Endothelial cell of umbilical vein (primary cell): ENCODE measurements around the gene PLA2G6. TPM values are rescaled to one million over a fixed set of nuclear protein-coding genes. Genes with fewer than 3 reads are reported as not detected.

Experiments used
- BruUV-seq: library from RNA; stranded (reverse); fragments of 400-500 nt; replicated peaks from 2 replicates; lab custom pipeline; 2021; lab: Mats Ljungman, UMichigan
- CTCF ChIA-PET: fragments of 300-600, 350-600 bp; sonication (Branson Sonifier 250); formaldehyde crosslinking; loops from one replicate; lab custom pipeline; 2021; ENCODE audit warnings: antibody characterized with exemption, inconsistent platforms; lab: Charles Lee
- POLR2A ChIA-PET: fragments of 300-600, 350-600 bp; sonication (Branson Sonifier 250); formaldehyde crosslinking; loops from one replicate; lab custom pipeline; 2021; ENCODE audit warnings: antibody characterized with exemption, inconsistent platforms; lab: Charles Lee
- DNase-seq: peaks from one replicate; pipeline ENCODE4 v3.0.0-alpha.2; 2011; ENCODE audit warnings: low read depth, low spot score
- FAIRE-seq: peaks from 2 replicates; lab custom pipeline; 2011; peaks lifted over from hg19 to GRCh38; lab: Jason Lieb, UNC
- H2AFZ ChIP-seq: 2 replicates; pipeline ENCODE4 v1.6.0; 2012; ENCODE audit warnings: low read depth, low read length, control low read depth, inconsistent platforms
- H3K27ac ChIP-seq: 2 replicates; pipeline ENCODE4 v1.5.1; 2011; ENCODE audit warnings: low read depth, mild to moderate bottlenecking, control low read depth, low read length, moderate library complexity; ENCODE audit not compliant: insufficient read depth
- H3K27me3 ChIP-seq, 2 experiments: 2 replicates each; pipeline versions ENCODE4 v1.6.0 to v1.6.1; 2011; ENCODE audit warnings: low read length in 2 of 2, mixed read lengths in 1 of 2; ENCODE audit not compliant: control insufficient read depth in 2 of 2, insufficient read depth in 2 of 2
- H3K36me3 ChIP-seq, 2 experiments: 2 replicates in 1 of 2; 3 replicates in 1 of 2; pipeline ENCODE4 v1.5.1; 2011; ENCODE audit warnings: low read length in 2 of 2, mild to moderate bottlenecking in 1 of 2, moderate library complexity in 1 of 2; ENCODE audit not compliant: control insufficient read depth in 2 of 2, insufficient read depth in 2 of 2; ENCODE audit errors: extremely low read depth in 1 of 2
- H3K4me1 ChIP-seq: 3 replicates; pipeline ENCODE4 v1.5.1; 2011; ENCODE audit warnings: mild to moderate bottlenecking, low read length; ENCODE audit not compliant: control insufficient read depth, insufficient read depth; ENCODE audit errors: extremely low read depth
- H3K4me2 ChIP-seq: 2 replicates; pipeline ENCODE4 v1.6.1; 2011; ENCODE audit warnings: low read length, control low read depth, mixed read lengths; ENCODE audit not compliant: insufficient read depth
- H3K4me3 ChIP-seq, 3 experiments: fragments of 200-600 bp in 1 of 3; sonication (generic), shearing (Covaris generic) in 1 of 3; replicated peaks in 1 of 3; 2 replicates each; pipeline ENCODE4 v1.5.1; 2011 to 2016; ENCODE audit warnings: control low read depth in 3 of 3, low read length in 3 of 3, mild to moderate bottlenecking in 2 of 3, inconsistent platforms in 1 of 3, low read depth in 1 of 3, moderate library complexity in 1 of 3; ENCODE audit not compliant: insufficient read depth in 1 of 3
- H3K79me2 ChIP-seq: 2 replicates; pipeline ENCODE4 v1.6.0; 2012; ENCODE audit warnings: low read length, inconsistent platforms; ENCODE audit not compliant: control insufficient read depth, insufficient read depth
- H3K9ac ChIP-seq: replicated peaks from 2 replicates; pipeline ENCODE3; 2011; ENCODE audit warnings: low read length, control low read depth; ENCODE audit not compliant: insufficient read depth; ENCODE audit errors: extremely low read depth
- H3K9me1 ChIP-seq: replicated peaks from 3 replicates; pipeline ENCODE4 v1.6.0; 2011; ENCODE audit warnings: mild to moderate bottlenecking, low read length; ENCODE audit not compliant: control insufficient read depth, insufficient read depth; ENCODE audit errors: extremely low read depth
- H3K9me3 ChIP-seq: replicated peaks from 2 replicates; pipeline ENCODE4 v1.5.1; 2012; ENCODE audit warnings: low read length, inconsistent platforms; ENCODE audit not compliant: control insufficient read depth, insufficient read depth
- H4K20me1 ChIP-seq: replicated peaks from 2 replicates; pipeline ENCODE3; 2011; ENCODE audit warnings: mild to moderate bottlenecking, low read length; ENCODE audit not compliant: control insufficient read depth, insufficient read depth; ENCODE audit errors: extremely low read depth
- CTCF ChIP-seq, 2 donors: IDR thresholded peaks; 1 replicate in 1 of 2; 2 replicates in 1 of 2; pipeline ENCODE4 v1.5.1; 2011; ENCODE audit warnings: low read length in 2 of 2, mild to moderate bottlenecking in 2 of 2, moderate library complexity in 2 of 2, control low read depth in 1 of 2, inconsistent platforms in 1 of 2, low read depth in 1 of 2; ENCODE audit not compliant: insufficient read depth in 1 of 2; ENCODE audit errors: extremely low read depth in 1 of 2
- EZH2 ChIP-seq: IDR thresholded peaks from 2 replicates; pipeline ENCODE4 v1.6.1; 2012; ENCODE audit warnings: borderline replicate concordance, low read depth, mild to moderate bottlenecking, moderate library complexity, low read length, inconsistent platforms; ENCODE audit not compliant: severe bottlenecking
- FOS ChIP-seq: IDR thresholded peaks from 2 replicates; pipeline ENCODE4 v1.6.1; 2011; ENCODE audit warnings: mild to moderate bottlenecking, low read length, moderate library complexity, borderline replicate concordance; ENCODE audit not compliant: insufficient read depth
- GATA2 ChIP-seq: IDR thresholded peaks from 2 replicates; pipeline ENCODE4 v1.7.0; 2011; ENCODE audit warnings: low read depth, mild to moderate bottlenecking, moderate library complexity, mixed read lengths, low read length; ENCODE audit not compliant: insufficient read length, insufficient read depth
- JUN ChIP-seq: IDR thresholded peaks from 2 replicates; pipeline ENCODE4 v1.6.1; 2011; ENCODE audit warnings: borderline replicate concordance, low read depth; ENCODE audit not compliant: insufficient read length, insufficient read depth
- MAX ChIP-seq: IDR thresholded peaks from 2 replicates; pipeline ENCODE4 v1.6.1; 2011; ENCODE audit not compliant: insufficient read depth, insufficient read length
- MYC ChIP-seq: IDR thresholded peaks from one replicate; pipeline ENCODE4 v1.6.1; 2011; ENCODE audit warnings: mild to moderate bottlenecking, low read depth, low read length
- POLR2A ChIP-seq: IDR thresholded peaks from 2 replicates; pipeline ENCODE4 v1.6.1; 2012; ENCODE audit warnings: low read depth, mild to moderate bottlenecking, control low read depth, low read length
- POLR2AphosphoS5 ChIP-seq: IDR thresholded peaks from 2 replicates; pipeline ENCODE4 v1.6.1; 2012; ENCODE audit warnings: low read depth, mild to moderate bottlenecking, control low read depth, low read length, moderate library complexity; ENCODE audit not compliant: insufficient read depth
- dilution Hi-C: fragments of 300-500 bp; cut with MboI; formaldehyde crosslinking; loops from one replicate; pipeline ENCODE4 v1.15.0; 2019; ENCODE audit warnings: low sequenced_read_pairs; ENCODE audit not compliant: extremely low pct_ligation_motif_present
- intact Hi-C: fragments of 100-400 bp; cut with micrococcal nuclease; formaldehyde crosslinking; loops from one replicate; pipeline ENCODE4 v1.10.0; 2022
- polyA plus RNA-seq, 4 experiments: library from polyadenylated mRNA; depleted of rRNA in 3 of 4; stranded (reverse) in 3 of 4; unstranded in 1 of 4; fragments of >200 nt; gene quantifications; 2 replicates each; pipeline versions ENCODE4 v1.2.1 to v1.2.3, GENCODE V29; 2011 to 2012; ENCODE audit warnings: missing spikeins in 1 of 4
- total RNA-seq: library from RNA; stranded (reverse); gene quantifications from 2 replicates; pipeline ENCODE4 v1.2.3, GENCODE V29; 2021

The PLA2G6 gene
- total and polyA plus RNA-seq, 2 donors (not counting 3 experiments of a cell fraction or from before 2014, with no cell fraction given), result 6.6 to 10.3 TPM

GRCh38 chr22:38174626-38175025 lies 7.0 kb downstream of the PLA2G6 start:
- CTCF ChIA-PET, result interaction anchor here (1.4 to 1.7 kb wide), 2 partner anchors 29 to 60 kb away, joined by 4 to 5 read pairs; no protein-coding TSS in a partner anchor

More at GRCh38 chr22:38174626-38175025, 7.0 kb downstream of the PLA2G6 start:
- H2AFZ ChIP-seq, result no peak overlapping the region
- H3K36me3 ChIP-seq, result no peaks in the 10 kb centered on the region
- intact Hi-C loops, result no loop called here
- DNase-seq, result no peak
- no peaks in the 10 kb centered on the region for H3K9me3 ChIP-seq
- no peak overlapping the region for H3K4me3 ChIP-seq
- no peaks in the 10 kb centered on the region for H3K9me1 ChIP-seq
- peak overlapping the region; percentile 99 for H3K27ac ChIP-seq
- TF ChIP-seq MAX (no peak), FOS (no peak), EZH2 (no peak), GATA2 (no peak), MYC (no peak), POLR2AphosphoS5 (no peak), JUN (no peak), POLR2A (no peak), CTCF (IDR thresholded peaks at IDR 0.05; ENCODE audit: extremely low read depth in 1 of 2, insufficient read depth in 1 of 2, low read depth in 1 of 2, low read length in 2 of 2) (no peak)
- FAIRE-seq, result no peak
- H3K9ac ChIP-seq, result no peak overlapping the region
- no peaks in the 10 kb centered on the region for H3K79me2 ChIP-seq
- dilution Hi-C loops, result no loop called here
- BruUV-seq, result no TSS peak
- no peaks in the 10 kb centered on the region for H3K27me3 ChIP-seq
- no peaks in the 10 kb centered on the region for H4K20me1 ChIP-seq
- POLR2A ChIA-PET, result interaction anchor here (2.5 kb wide), 1 partner anchor 29 kb away, joined by 10 read pairs; no protein-coding TSS in a partner anchor
- H3K4me1 ChIP-seq, result peaks cover 53% of the 10 kb centered on the region
- H3K4me2 ChIP-seq, result no peak overlapping the region
